ENCODE measurements around the gene FGD3. TPM values are rescaled to one million over a fixed set of nuclear protein-coding genes. Genes with fewer than 3 reads are reported as not detected.

The FGD3 gene
- total RNA-seq, 4 donors from 2014 or later, result 1.7 to 4.2 (median 3.3) TPM

DNA sequence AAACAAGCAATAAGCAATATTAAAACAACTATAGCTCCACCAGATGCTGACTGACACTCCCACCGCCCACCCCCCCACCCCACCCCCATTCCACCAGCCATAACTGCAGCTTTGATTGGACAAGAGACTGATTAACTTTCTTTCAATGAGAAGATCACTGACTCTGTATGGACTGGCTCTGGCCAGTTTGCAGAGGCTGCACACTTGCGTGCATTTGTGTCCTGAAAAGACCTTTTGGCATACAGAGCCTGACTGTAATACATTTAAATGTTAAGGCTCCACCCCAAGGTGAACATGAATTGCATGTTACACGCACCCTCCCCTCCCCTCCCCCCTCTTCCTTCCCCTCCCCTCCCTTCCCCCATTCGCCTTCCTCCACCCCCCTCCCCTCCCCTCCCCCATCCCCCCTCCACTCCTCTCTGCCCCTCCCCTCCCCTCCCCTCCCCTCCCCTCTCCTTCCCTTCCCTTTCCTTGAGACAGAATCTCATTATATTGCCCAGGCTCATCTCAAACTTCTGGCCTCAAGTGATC lies 31.1 kb downstream of the FGD3 start:
- Histone ChIP-seq H3K4me1 (peaks cover 0 to 14% (median 0%) of the 10 kb centered on the region in 3 donors), H3K27me3 (no peaks in the 10 kb centered on the region), H3K27ac (no peak overlapping the region), H3K4me3 (no peak overlapping the region), H3K36me3 (no peaks in the 10 kb centered on the region), H3K9me3 (no peaks in the 10 kb centered on the region)
- no peak for ATAC-seq
- no peak for TF ChIP-seq EP300 (IDR thresholded peaks at IDR 0.05)
- TF ChIP-seq POLR2AphosphoS5 (IDR thresholded peaks at IDR 0.05), result no peak
- no peak for TF ChIP-seq POLR2A (IDR thresholded peaks at IDR 0.05)
- TF ChIP-seq, protein P1, sequence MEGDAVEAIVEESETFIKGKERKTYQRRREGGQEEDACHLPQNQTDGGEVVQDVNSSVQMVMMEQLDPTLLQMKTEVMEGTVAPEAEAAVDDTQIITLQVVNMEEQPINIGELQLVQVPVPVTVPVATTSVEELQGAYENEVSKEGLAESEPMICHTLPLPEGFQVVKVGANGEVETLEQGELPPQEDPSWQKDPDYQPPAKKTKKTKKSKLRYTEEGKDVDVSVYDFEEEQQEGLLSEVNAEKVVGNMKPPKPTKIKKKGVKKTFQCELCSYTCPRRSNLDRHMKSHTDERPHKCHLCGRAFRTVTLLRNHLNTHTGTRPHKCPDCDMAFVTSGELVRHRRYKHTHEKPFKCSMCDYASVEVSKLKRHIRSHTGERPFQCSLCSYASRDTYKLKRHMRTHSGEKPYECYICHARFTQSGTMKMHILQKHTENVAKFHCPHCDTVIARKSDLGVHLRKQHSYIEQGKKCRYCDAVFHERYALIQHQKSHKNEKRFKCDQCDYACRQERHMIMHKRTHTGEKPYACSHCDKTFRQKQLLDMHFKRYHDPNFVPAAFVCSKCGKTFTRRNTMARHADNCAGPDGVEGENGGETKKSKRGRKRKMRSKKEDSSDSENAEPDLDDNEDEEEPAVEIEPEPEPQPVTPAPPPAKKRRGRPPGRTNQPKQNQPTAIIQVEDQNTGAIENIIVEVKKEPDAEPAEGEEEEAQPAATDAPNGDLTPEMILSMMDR (IDR thresholded peaks at IDR 0.05), result no peak
- 31% methylated on average over 2 of the region's 4 CpGs; no CpG with 5 or more reads in 1 of the 2 donors for WGBS, 2 donors (ENCODE audit: low coverage in 1 of 2)

DNA sequence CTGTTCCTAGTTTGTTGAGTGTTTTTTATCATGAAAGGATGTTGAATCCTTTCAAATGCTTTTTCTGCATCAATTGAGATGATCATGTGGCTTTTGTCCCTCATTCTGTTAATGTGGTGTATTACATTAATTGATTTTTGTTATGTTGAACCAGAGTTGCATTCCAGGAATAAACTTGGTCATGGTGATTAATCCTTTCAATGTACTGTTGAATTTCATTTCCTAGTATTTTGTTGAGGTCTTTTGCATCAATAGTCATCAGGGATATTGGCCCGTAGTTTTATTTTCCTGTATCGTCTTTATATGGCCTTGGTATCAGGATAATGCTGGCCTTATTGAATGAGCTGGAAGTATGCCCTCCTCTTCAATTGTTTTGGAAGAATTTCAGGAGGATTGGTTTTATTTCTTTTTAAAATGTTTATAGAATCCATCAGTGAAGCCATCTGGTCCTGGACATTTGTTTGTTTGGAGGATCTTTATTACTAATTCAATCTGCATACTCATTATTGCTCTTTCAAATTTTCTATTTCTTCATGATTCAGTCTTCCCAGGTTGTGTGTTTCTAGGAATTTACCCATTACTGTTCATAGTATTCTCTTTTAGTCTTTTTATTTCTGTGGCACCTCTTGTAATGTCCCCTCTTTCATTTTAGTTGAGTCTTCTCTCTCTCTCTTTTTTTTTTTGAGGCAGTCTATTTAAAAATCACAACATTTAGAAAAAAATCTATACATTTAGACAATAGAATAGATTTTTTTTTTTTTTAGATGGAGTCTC lies 32.1 kb downstream of the FGD3 start:
- Histone ChIP-seq H3K36me3 (no peaks in the 10 kb centered on the region), H3K4me3 (no peak overlapping the region), H3K4me1 (peaks cover 0 to 14% (median 0%) of the 10 kb centered on the region in 3 donors), H3K27me3 (no peaks in the 10 kb centered on the region), H3K9me3 (no peaks in the 10 kb centered on the region), H3K27ac (no peak overlapping the region)
- TF ChIP-seq POLR2AphosphoS5 (IDR thresholded peaks at IDR 0.05) (no peak), EP300 (IDR thresholded peaks at IDR 0.05) (no peak), POLR2A (IDR thresholded peaks at IDR 0.05) (no peak)
- TF ChIP-seq, protein P1 (IDR thresholded peaks at IDR 0.05), result no peak
- 53% methylated on average over 2 of the region's 2 CpGs; no CpG with 5 or more reads in 1 of the 2 donors for WGBS, 2 donors (ENCODE audit: low coverage in 1 of 2)
- ATAC-seq, result no peak

DNA sequence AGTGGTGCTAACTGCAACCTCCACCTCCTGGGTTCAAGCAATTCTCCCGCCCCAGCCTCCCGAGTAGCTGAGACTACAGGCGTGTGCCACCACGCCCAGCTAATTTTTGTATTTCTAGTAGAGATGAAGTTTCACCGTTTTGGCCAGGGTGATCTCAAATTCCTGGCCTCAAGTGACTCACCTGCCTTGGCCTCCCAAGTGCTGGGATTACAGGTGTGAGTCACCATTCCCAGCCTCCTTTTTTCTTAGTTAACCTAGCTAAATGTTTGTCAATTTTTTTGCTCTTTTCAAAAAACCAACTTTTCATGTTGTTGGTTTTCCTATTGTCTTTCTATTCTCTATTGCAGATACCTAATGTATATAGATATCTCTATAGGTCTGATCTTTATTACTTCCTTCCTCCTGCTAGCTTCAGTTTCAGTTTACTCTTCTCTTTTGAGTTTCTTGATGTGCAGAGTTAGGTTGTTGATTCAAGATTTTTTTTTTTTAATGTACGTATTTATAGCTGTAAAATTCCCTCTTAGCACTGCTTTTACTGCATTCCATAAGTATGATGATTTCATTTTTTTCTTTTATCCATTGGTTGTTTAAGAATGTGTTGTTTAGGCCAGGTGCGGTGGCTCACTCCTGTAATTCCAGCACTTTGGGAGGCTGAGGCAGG lies 32.9 kb downstream of the FGD3 start:
- TF ChIP-seq EP300 (IDR thresholded peaks at IDR 0.05) (no peak), POLR2AphosphoS5 (IDR thresholded peaks at IDR 0.05) (no peak), POLR2A (IDR thresholded peaks at IDR 0.05) (no peak)
- TF ChIP-seq, protein P1 (IDR thresholded peaks at IDR 0.05), result no peak
- ATAC-seq, result no peak
- 98 to 100% methylated on average over 2 to 5 of the region's 7 CpGs for WGBS, 2 donors (ENCODE audit: low coverage in 1 of 2)

DNA sequence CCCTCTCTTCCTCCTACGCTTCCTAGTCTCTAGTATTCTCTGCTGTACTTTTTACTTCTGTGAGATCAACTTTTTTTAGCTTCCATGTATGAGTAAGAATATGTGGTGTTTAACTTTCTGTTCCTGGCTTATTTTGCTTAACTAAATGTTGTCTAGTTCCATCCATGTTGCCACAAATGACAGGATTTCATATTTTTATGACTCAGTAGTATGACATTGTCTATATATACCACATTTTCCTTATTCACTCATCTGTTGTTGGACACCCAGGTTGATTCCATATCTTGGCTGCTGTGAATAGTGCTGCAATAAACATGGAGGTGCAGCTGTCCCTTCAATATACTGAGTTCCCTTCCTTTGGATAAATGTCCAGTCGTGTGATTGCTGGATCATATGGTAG lies 34.8 kb downstream of the FGD3 start:
- no peak for ATAC-seq
- H3K4me3 ChIP-seq, result no peak overlapping the region
- WGBS, 2 donors (ENCODE audit: low coverage in 1 of 2), result 89 to 93% methylated on average over 2 of the region's 2 CpGs
- H3K27ac ChIP-seq, result no peak overlapping the region
- peaks cover 0 to 14% (median 0%) of the 10 kb centered on the region in 3 donors for H3K4me1 ChIP-seq
- no peaks in the 10 kb centered on the region for H3K9me3 ChIP-seq
- H3K27me3 ChIP-seq, result no peaks in the 10 kb centered on the region
- TF ChIP-seq POLR2AphosphoS5 (IDR thresholded peaks at IDR 0.05) (no peak), EP300 (IDR thresholded peaks at IDR 0.05) (no peak), POLR2A (IDR thresholded peaks at IDR 0.05) (no peak)
- TF ChIP-seq, protein P1 (IDR thresholded peaks at IDR 0.05), result no peak
- no peaks in the 10 kb centered on the region for H3K36me3 ChIP-seq

More for the DNA sequence above, 32.9 kb downstream of the FGD3 start:
- no peaks in the 10 kb centered on the region for H3K36me3 ChIP-seq
- no peaks in the 10 kb centered on the region for H3K27me3 ChIP-seq
- H3K27ac ChIP-seq, result no peak overlapping the region
- H3K4me1 ChIP-seq, result peaks cover 0 to 14% (median 0%) of the 10 kb centered on the region in 3 donors
- no peaks in the 10 kb centered on the region for H3K9me3 ChIP-seq
- H3K4me3 ChIP-seq, result no peak overlapping the region
